ENCODE measurements around the gene VSTM1. TPM values are rescaled to one million over a fixed set of nuclear protein-coding genes. Genes with fewer than 3 reads are reported as not detected.
"Not testable (repeated sequence)": the region's sequence is repeated elsewhere in the genome, so short reads cannot be mapped to it uniquely, and the experiment has no call there.

Gene VSTM1
- total and polyA plus RNA-seq, 2 of the 8 experiments (the other 6 are each of a cell fraction or from before 2014, with no cell fraction given), result 0.12 to 0.65 TPM

DNA sequence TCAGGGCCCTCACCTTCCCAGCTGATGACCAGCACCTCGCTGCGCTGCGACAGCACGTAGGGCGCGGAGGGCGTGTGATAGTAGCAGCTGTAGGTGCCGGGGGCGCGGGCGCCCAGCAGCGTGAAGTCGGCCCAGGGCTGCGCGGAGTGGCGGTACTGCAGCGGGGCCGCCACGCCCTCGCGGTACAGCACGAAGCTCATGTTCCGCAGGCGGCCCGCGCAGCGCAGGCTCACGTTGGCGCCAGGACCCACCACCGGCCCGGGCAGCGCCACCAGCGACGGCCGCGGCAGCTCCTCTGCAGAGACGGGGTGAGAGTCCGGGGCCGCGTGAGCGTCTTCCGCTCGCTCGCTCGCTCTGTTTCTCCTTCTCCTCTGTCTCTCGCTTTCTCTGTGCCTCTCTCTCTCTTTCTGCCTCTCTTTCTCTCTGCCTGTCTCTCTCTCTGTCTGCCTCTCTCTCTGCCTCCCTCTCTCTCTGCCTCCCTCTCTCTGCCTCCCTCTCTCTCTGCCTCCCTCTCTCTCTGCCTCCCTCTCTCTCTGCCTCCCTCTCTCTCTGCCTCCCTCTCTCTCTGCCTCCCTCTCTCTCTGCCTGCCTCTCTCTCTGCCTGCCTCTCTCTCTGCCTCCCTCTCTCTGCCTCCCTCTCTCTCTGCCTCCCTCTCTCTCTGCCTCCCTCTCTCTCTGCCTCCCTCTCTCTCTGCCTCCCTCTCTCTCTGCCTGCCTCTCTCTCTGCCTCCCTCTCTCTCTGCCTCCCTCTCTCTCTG is 32.3 kb upstream of the VSTM1 start:
- H2BK12ac ChIP-seq (ENCODE audit: low read depth, low read length), result peak overlapping the region; percentile 68; the same call in 1 of the 2 replicates
- TF ChIP-seq HDAC2 (IDR thresholded peaks at IDR 0.05; ENCODE audit: borderline replicate concordance in 1 of 2, low read depth in 2 of 2, low read length in 2 of 2), result 0 out of 4 replicates have a peak, but pooled peaks of 1 of the 2 experiments have one; percentile 26
- peak; percentile 53 for TF ChIP-seq ASH2L (IDR thresholded peaks at IDR 0.05; ENCODE audit: low read length)
- peak; percentile 32 for TF ChIP-seq RNF2 (IDR thresholded peaks at IDR 0.05; ENCODE audit: borderline replicate concordance, low read depth, low read length, missing control alignments, poor library complexity, severe bottlenecking)
- peak; percentile 43 for TF ChIP-seq EZH2 (IDR thresholded peaks at IDR 0.05; ENCODE audit: low read depth, low read length, severe bottlenecking)
- TF ChIP-seq RBBP5 (IDR thresholded peaks at IDR 0.05; ENCODE audit: borderline replicate concordance, low read depth, low read length), result peak; percentile 69; the same call in 1 of the 2 replicates
- TF ChIP-seq SUZ12 (IDR thresholded peaks at IDR 0.05; ENCODE audit: low read length), result peak; percentile 71
- peak; percentile 91 for TF ChIP-seq KDM4A (IDR thresholded peaks at IDR 0.05; ENCODE audit: low read depth, low read length, severe bottlenecking)
- TF ChIP-seq, protein P1, sequence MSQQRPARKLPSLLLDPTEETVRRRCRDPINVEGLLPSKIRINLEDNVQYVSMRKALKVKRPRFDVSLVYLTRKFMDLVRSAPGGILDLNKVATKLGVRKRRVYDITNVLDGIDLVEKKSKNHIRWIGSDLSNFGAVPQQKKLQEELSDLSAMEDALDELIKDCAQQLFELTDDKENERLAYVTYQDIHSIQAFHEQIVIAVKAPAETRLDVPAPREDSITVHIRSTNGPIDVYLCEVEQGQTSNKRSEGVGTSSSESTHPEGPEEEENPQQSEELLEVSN (IDR thresholded peaks at IDR 0.05), result peak; percentile 94
- TF ChIP-seq, protein P2, sequence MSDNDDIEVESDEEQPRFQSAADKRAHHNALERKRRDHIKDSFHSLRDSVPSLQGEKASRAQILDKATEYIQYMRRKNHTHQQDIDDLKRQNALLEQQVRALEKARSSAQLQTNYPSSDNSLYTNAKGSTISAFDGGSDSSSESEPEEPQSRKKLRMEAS (IDR thresholded peaks at IDR 0.05), result peak; percentile 94
- peak overlapping the region; percentile 71 for H3K18ac ChIP-seq (ENCODE audit: extremely low read depth, low read length)
- not testable (repeated sequence) for H3K9me3 ChIP-seq (ENCODE audit: insufficient read depth in 2 of 2, low read depth in 1 of 2, low read length in 1 of 2); H3K27ac ChIP-seq (ENCODE audit: low read depth, low read length); H3K56ac ChIP-seq (replicated peaks; ENCODE audit: insufficient read length, low read depth, low read length); H2BK5ac ChIP-seq (ENCODE audit: low read depth, low read length); H3K4me1 ChIP-seq (replicated peaks in 1 of 4; ENCODE audit: control insufficient read depth in 3 of 4, insufficient read depth in 4 of 4, low read length in 3 of 4); H3K23ac ChIP-seq (ENCODE audit: insufficient read length); FAIRE-seq; H3K36me3 ChIP-seq (ENCODE audit: control insufficient read depth in 2 of 4, insufficient read depth in 4 of 4, low read length in 3 of 4); H3K14ac ChIP-seq (ENCODE audit: insufficient read length); H3K79me1 ChIP-seq (ENCODE audit: low read depth, low read length); H4K5ac ChIP-seq (ENCODE audit: insufficient read length, low read depth, low read length); H2AK5ac ChIP-seq (ENCODE audit: low read depth, low read length); H2BK20ac ChIP-seq (ENCODE audit: low read length); H3K79me2 ChIP-seq (ENCODE audit: control insufficient read depth in 1 of 2, insufficient read depth in 2 of 2, low read length in 2 of 2); H4K20me1 ChIP-seq (replicated peaks in 1 of 2; ENCODE audit: control insufficient read depth in 1 of 2, insufficient read depth in 2 of 2, low read length in 2 of 2); H2BK120ac ChIP-seq (replicated peaks; ENCODE audit: low read depth, low read length)
- ChIA-PET CTCF (ENCODE audit: partially characterized antibody) (interaction anchor here (0.6 to 2.4 kb wide), 11 partner anchors 10 to 303 kb away, joined by 3 to 7 read pairs (median 4); no protein-coding TSS in a partner anchor), POLR2A (ENCODE audit: partially characterized antibody) (interaction anchor here (0.6 to 6.1 kb wide), 14 partner anchors 11 to 229 kb away, joined by 3 to 37 read pairs (median 4); partner anchors contain the start of genes CNOT3, MYADM, PRPF31 and TFPT)
- DNase-seq (ENCODE audit: low read depth in 1 of 2, low spot score in 2 of 2), result peak in 1 of 2 experiments; percentile 74
- H3K27me3 ChIP-seq (replicated peaks in 1 of 4; ENCODE audit: control insufficient read depth in 3 of 4, extremely low read depth in 1 of 4, insufficient read depth in 3 of 4, low read length in 3 of 4), result peaks cover 6 to 29% (median 19%) of the 10 kb centered on the region in 4 experiments
- H3K23me2 ChIP-seq (ENCODE audit: low read depth, low read length), result peaks cover 13% of the 10 kb centered on the region; the same call in 1 of the 2 replicates
- peak overlapping the region; percentile 92; the same call in 1 of the 2 replicates for H2AFZ ChIP-seq (ENCODE audit: low read length)
- H3K4me2 ChIP-seq (ENCODE audit: insufficient read depth in 1 of 2, low read depth in 2 of 2, low read length in 2 of 2), result peak overlapping the region; percentile 51 to 92
- peak overlapping the region; percentile 86 for H4K8ac ChIP-seq (ENCODE audit: extremely low read depth, insufficient read depth, low read length)
- H2BK15ac ChIP-seq (ENCODE audit: low read length), result peak overlapping the region; percentile 88; the same call in 1 of the 2 replicates
- H4K91ac ChIP-seq (replicated peaks; ENCODE audit: insufficient read length, low read length), result peak overlapping the region; percentile 54
- peak overlapping the region; percentile 53 for H3K4ac ChIP-seq (replicated peaks; ENCODE audit: insufficient read length, low read depth, low read length)
- 2% methylated on average over 40 of the region's 46 CpGs; no CpG with 5 or more reads in 1 of the 2 experiments for WGBS, 2 experiments (ENCODE audit: extremely low coverage in 1 of 2, insufficient coverage in 1 of 2, insufficient read length in 1 of 2, insufficient replicate concordance in 2 of 2, low coverage in 1 of 2, low lambda C conversion rate in 2 of 2, missing lambda C conversion rate in 1 of 2)
- peak overlapping the region; percentile 33 to 64 (median 52) for H3K4me3 ChIP-seq (ENCODE audit: extremely low read depth in 1 of 4, insufficient read depth in 2 of 4, low read depth in 3 of 4, low read length in 4 of 4)
- peak overlapping the region in 1 of 4 experiments; percentile 21; a peak in 1 of 7 replicates for H3K9ac ChIP-seq (replicated peaks in 1 of 4; ENCODE audit: extremely low read depth in 1 of 4, low read depth in 3 of 4, low read length in 3 of 4)
